Glomerular visceral epithelial cell (primary cell): ENCODE results near the gene ID3.

ENCODE experiments used
- DNase-seq: peaks from one replicate; pipeline ENCODE4 v3.0.0-alpha.2; 2016; ENCODE audit errors: extremely low spot score

The ID3 gene

DNA sequence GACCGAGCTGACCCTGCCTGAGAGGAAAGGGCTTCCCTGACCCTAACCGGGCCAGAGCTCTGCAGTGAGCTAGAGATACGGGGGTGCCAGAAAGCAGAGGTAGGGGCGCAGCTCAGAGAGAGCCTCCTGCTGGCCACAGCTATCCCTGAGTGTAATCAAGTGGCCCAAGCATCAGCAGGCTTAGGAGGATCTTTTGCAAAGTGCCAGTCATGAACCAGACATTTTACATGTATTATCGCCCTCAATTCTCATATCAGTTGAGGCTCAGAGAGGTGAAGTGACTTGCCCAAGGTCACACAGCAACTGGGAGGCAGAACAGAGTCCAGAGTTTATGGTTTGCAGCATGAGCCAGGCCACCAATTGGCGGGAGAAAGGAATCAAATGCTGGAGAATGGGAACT is 7.0 kb upstream of the ID3 start:
- DNase-seq: no peak

DNA sequence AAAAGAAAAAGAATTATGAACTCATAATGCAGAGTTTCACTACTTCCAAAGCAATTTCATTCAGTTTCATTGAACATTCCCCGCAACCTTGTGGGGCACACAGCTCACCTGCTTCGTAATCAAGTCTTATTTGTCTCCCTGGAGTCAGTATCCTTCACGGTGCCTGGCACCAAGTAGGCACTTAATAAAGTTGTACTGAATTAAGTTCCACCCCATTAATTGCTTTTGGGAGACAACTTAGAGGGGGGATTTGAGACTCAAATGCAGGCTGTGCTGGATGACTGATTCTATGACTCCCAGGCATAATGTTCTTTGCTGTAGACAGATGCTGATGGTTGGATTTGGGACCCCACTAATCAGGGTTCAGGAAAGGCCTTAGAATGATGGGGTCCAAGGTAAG is 6.5 kb upstream of the ID3 start:
- DNase-seq: no peak

DNA sequence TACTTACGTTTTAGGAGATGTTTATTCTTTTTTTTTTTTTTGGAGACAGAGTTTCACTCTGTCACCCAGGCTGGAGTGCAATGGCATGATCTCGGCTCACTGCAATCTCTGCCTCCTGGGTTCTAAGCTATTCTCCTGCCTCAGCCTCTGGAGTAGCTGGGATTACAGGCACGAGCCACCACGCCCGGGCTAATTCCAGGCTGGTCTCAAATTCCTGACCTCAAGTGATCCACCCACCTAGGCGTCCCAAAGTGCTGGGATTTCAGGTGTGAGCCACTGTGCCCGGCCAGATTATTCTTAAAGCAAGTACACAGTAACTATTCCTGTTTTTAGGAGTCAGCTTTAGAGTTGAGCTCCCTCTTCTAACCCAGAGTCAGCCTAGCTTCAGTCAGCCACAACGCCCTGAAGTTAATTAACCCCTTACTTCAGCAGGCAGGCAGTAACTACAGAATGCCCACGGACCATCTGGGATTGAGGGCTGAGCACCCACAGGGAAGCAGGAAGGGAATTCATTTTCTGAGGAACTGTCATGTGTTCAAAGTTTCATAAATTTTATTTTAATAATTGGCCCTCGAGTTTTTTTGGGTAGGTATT is 5.3 kb upstream of the ID3 start:
- no peak for DNase-seq

DNA sequence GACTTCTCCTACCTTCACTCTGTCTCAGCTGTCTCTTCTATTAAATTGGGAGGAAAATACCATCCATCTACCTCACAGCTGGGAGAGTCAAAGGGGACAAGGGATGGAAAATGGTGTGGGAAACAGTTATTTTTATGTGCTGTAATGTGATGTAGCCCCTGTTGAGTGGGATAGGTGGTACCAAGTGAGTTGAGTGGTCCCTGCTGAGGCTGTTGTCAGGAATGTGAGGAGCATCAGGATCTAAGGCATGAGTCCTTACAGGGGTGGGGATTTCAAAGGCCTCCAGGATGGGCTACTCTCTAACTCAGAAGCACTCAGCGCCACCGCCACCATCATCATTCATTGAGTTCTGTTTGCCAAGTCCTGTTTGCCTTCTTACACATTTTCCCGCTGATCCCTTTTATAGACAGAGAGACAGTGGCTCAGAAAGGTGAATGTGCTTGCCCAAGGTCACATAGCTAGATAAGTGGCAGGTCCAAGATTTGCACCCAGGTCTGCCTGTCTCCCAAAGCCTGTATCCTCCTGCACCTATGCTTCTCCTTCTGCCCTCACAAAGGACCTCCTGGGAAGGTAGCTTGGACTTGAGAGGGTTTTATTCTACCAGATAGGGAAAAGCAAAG is 4.6 kb upstream of the ID3 start:
- DNase-seq: no peak

DNA sequence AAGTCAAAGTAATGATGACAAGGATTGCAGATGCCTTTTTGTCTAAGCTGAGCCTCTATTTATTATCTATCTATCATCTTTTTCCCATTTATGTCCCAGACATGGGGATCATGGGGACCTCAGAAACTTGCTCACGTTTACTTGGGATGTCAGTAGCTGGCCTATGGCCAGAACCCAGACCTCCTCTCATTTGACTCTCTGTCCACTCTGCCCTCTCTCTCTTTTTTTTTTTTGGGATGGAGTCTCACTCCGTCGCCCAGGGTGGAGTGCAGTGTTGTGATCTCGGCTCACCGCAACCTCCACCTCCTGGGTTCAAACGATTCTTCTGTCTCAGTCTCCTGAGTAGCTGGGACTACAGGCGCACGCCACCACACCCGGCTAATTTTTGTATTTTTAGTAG is 3.7 kb upstream of the ID3 start:
- DNase-seq: no peak

DNA sequence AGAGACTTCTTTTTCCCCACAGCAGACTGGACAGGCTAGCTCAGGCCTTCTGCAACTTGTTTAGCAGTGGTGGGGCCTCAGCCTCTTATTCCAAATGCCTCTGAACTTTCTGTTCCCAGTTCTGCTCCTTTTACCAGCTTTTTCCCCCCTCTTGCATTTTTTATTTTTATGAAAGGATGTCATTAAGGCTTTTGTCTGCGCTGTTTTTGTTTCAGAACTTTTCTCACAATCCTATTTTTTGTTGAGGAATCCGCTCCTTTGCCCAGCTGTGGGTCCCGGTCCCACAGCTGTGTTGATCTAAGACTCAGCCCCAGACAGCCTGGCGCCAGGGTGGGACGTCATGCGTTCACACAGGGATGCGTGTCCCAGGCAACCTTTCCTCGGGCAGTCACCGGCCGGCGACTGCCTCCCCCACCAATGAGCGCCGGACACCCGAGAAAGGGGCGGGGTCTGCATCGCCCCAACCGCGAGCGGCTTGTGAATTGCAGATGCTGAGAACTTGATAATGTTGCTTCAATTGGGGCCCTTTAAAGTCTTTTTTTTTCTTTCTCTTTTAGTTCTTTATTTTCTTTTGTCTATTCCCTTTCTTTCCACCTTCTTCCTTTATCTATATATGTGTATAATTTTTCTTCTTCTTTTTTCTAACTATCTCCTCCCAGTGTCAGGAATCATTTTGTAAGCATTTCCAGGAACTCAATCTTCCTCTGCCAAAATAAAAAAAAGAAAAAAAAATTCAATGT is 3.0 kb upstream of the ID3 start:
- peak; percentile 96 for DNase-seq

DNA sequence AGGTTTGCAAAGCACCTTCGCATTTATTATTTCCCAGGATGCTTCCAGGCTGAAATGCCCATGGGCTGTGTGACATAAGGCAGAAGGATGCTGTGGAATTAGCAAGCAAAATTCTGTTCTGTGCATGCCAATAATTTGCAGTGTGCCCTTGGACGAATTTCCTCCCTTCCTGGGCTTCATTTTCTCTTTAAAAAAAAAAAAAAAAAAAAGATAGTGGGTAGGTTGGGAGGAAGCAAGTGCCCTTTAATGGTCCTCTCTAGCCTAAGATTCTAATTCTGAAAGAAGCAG is 2.5 kb upstream of the ID3 start:
- DNase-seq: no peak

DNA sequence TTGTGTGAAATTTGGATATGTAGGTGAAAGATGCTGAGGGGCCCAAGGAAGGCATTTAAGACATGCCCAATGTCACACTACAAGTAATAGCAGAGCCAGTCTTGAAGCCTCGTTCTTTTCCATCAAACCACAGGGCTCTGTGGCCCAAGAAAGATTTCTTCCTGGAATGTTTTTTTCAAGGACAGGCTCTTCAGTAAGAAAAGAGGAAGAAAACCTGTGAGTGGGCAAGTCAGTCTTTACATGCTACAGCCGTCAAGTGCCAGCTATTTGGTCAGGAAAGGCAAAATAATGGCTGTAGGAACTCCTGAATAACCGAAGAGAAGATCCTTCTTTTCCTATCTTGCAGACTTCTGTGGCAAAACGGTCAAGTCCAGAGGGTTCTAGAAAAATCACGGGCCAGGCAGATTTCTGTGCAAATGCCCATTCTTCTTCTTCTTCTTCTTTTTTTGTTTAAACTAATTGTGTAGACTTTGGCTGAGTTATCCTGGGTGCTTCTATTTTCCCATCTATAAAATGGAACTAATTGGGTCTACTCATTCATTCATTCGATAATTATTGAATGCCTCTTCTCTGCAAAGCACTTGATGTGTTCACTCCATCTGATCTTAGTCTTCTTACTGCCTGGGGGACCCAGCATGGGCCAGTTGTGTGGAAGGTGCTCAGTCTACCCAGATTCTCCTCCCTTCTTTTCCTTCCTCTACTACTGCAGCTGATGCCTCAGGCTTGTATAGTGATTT is 1.9 kb upstream of the ID3 start:
- DNase-seq: no peak

DNA sequence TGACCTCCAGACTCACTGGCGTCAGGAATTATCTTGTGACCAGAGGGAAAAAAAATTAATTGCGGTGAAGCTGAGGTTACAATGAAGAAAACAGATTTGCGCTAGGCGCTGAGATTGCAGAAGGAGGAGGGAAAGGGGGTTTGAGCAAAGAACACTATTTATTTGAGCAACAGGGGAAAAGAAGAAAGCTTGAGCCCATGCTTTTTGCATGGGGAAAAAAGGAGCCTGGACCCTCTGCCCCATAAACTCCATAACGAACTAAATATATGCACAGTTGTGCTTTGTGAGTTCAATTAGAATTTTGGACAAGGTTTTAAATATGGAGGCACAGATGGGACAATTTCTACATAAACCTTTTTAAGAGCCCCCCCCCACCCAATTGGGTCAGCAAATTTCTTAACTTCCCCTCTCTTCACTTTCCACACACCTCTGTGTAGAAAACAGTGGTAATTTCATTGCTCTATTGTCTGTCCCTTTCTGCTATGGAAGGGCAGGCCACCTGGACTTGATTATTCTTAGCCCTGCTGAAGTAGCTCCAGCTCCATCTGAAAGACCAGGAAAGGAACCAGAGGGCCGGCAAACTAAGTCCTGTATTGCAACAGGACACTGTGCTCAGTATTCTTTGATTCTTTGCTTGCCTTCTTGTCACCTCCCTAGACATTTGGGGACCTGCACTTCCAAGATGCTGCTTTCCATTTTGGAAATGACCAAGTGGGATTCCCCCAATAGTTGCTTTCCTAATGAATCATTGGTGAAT is 862 bp upstream of the ID3 start:
- DNase-seq: no peak

DNA sequence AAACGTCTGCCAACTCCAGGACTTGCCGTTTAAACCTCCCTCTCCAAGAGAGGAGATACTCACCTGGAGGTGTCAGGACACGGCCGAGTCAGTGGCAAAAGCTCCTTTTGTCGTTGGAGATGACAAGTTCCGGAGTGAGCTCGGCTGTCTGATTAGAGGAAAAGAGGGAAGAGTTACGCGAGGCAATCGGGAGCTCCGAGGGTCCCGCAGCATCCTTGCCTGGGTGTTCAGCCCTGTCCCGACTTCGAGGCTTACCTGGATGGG is 497 bp downstream of the ID3 start:
- DNase-seq: no peak

DNA sequence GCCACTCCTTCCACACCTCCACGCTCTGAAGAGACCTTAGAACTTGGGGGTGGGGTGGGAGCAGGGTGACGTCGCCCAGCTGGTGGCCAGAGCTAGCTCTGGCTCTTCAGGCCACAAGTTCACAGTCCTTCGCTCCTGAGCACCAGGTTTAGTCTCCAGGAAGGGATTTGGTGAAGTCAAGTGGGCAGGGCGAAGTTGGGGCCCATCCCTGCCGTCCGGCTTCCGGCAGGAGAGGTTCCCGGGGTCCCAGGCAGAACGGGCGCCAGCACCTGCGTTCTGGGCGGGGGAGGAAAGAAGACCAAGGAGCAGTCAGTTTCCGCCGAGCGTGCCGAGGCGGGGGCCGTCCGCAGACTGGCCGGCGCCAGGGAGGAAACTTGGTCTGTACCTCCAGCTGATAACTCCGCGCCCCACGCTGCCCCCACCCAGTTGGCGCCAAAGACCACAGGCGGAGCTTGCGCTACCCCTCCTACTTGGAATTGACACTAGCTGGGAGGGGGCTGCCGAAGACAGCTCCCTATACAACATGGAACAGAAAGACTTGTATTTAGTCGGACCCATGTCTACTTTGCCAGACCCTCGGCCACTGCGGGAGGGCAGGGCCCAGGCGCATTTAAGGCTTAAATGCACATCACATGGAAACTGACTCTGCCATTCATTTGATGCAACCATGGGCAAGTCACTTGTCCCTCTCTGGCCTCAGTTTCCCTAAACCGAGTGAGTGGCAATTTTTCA is 995 bp downstream of the ID3 start:
- DNase-seq: peak; percentile 80

DNA sequence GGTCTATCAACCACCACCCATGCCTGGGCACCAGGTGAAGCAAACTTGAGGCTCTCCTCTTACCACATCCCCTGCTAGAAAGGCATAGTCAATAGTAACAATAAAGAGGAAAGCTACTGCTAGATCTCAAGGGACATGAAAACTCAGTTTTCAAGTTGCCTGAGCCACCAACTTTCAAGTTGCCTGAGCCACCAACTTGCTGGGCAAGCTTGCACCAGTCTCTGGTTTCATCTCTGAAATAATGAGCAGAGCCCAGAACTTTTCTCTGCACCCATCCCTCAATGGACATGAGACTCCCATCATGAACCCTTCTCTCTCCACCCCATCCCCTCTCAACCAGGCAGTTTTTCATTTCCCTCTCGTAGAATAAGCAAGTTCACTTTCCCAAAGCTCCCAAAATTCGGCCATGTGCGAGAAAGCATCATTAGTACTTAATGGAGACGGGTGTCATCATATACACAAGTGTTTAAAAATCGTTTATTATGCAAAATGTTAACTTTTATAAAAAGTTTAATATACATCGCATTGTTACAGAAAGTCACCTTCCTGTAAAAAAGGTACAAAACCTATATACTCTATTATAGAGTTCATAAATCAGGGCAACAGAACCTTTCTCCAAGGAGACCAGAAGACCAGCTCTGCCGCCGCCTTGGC is 1.7 kb downstream of the ID3 start:
- DNase-seq: no peak

DNA sequence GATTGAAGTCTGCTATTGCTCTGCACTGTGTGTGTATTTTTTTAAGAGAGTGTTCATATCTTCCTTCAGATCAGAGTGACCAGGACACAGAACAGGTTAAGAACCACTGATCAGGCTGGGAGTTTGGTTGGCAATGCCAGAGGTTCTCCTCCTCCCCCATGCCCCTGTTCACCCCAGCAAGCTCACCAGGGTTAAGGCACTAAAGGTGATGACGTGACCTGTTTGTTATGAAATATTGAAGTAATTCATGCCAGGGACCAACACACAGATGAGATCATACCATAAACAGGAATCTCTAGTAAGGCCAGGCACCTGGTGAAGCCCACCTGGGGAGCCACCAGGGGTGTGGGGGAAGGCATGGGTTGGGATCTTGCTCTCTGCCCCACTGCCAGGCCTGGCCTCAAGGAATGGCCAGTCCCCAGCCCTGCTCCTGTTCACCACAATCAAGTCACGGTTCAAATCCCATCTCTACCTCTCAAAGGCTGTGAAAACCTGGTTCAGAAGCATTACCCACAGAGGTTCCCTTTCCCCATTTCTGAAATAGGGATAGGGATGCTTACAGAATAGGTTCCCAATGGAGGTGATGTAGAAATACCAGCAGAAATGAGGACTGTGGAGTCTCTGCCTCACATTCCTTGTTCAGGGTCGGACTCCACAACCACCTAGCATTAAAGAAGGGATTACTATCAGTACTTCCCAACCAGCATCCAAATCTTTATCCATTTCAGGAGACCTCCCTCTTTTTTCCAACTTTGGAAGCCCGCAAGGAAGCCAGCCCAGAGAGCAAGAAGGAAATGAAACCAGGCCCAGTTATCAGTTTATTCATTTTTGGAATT is 2.4 kb downstream of the ID3 start:
- DNase-seq: peak; percentile 64

DNA sequence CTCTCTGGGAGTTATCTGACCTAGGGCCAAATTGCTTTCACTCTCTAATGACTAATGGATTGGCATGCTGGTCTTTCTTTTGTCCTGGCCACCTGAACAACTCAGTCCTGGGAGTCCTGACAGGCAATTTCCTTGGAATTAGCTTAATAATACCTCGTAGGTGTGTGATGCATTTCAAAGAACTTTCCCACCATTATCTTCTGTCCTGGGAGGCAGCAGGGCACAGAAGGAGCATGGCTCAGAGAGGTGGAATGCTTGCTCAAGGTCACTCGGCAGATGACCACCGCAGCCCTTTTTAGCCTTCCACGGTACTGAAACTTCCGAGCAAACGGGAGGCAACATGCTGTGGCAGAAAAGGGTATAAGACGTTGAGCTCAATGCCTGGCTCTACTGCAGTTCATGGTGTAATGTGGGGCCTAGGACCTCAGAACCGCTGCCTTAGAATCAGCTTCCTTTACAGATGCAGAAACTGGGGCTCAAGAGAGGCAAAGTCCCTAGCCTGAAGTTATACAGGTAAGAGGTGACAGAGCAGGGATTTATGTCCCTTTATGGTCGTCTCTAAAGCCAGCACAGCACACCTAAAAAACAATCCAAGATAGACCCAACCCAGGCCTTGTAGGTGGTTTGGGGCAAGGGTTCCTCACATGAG is 3.2 kb downstream of the ID3 start:
- DNase-seq: peak; percentile 69

DNA sequence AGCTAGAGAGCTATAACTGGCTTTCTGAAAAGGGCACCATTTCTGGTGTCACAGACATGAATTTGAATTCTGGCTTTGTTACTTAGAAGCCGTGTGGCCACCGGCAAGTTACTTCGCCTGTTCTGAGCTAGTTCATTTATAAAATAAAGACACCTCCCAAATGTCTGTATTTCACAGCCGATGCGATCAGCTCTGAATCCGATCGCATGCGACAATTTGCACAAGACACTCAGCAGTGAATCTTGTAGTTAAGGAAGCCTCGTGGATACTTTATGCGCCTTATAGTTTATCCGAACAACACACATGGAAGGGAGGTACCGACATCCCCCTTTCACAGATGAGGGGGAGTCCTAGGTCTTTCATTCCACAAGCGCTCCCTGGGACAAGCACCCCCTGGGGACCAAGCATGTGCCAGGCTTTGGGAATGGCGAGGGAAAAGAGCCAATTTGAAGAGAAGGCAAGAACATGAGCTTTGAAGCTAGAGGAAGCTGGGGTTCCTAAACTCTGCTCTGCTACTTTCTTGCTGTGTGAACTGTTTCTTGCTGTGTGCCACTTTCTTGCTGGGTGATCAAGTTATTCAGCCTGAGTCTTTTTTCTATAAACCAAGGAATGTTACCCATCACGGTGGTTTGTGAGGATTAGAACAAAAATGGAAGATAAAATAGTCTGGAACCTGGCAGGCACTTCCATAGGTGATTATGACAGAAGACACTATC is 3.9 kb downstream of the ID3 start:
- DNase-seq: no peak

DNA sequence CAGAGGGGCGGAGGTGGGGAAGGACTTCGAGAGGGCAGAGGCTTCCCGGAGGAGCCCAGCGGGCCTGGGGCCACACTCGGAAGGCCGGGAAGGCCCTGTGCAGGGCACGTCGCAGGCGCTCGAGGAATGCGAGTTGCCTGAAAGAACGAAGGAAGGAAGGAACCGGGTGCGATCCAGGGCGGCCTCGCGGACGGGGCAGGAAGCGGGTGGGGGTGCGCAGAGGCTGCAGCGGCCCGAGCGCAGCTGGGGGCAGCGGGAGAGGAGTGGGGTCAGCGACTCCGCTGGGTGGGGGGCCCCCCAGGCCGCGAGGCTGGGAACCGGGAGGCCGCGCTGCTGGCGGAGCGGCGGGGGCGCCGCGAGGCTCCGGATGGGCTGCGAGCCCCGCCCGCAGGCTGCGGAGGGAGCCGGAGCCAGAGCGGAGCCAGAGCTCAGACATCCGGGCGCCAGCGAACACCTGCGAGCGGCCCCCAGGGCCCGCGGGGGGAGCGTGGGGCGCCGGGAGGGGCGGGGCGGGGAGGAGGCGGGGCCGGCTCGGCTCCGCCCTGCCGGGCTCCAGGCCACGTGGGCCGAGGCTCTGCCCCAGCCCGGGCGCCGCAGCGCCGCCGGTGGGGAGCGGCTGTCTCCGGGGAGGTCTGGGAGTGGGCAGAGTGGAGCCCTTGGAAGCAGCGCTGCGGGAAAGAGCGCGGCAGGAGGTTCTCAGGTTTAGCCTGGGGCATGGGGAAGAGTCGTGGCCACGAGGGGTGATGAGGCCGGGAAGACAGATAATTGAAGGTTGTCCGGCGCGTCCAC is 4.6 kb downstream of the ID3 start:
- peak; percentile 94 for DNase-seq

DNA sequence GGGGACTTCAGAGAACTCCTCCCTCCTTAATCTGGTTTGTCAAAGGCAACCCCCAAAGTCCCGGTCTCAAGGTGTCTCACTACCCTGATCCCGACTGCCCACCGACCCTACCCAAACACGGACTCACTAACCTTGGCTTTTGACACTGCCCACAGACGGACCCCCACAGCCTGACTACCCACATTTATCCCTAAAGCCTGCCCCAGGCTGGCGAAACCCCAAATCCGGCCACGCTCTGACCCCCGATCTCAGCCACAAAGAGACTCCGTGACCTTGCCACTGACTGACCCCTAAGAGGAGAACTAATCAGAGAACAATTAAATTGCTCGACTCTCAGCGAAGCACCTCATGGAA is 5.2 kb downstream of the ID3 start:
- no peak for DNase-seq
